Measurements from ENCODE around the gene PTPRB. TPM values are rescaled to one million over a fixed set of nuclear protein-coding genes. Genes with fewer than 3 reads are reported as not detected.

PTPRB gene
- total RNA-seq, 1 experiment from 2014 or later: not detected

GRCh38 chr12:70664465-70664881 is 27.2 kb upstream of the PTPRB start:
- no peaks in the 10 kb centered on the region for H3K4me1 ChIP-seq (ENCODE audit: low read length)
- H2AFZ ChIP-seq (ENCODE audit: low read length): no peak overlapping the region
- no peak overlapping the region for H3K9ac ChIP-seq (ENCODE audit: low read length)
- H3K27me3 ChIP-seq (ENCODE audit: low read length): no peaks in the 10 kb centered on the region
- H3K9me2 ChIP-seq (replicated peaks; ENCODE audit: insufficient read depth, low read length): no peaks in the 10 kb centered on the region
- H4K20me1 ChIP-seq (ENCODE audit: insufficient read depth, low read depth, low read length): no peaks in the 10 kb centered on the region
- H3K9me3 ChIP-seq (ENCODE audit: low read length): no peaks in the 10 kb centered on the region
- H3K4me3 ChIP-seq (ENCODE audit: low read length): no peak overlapping the region
- H3K79me2 ChIP-seq (ENCODE audit: low read length): no peaks in the 10 kb centered on the region
- no peak overlapping the region for H3K27ac ChIP-seq (ENCODE audit: low read length)
- DNase-seq: no peak
- no peak overlapping the region for H3K4me2 ChIP-seq (ENCODE audit: low read depth, low read length, poor library complexity, severe bottlenecking)
- H3K36me3 ChIP-seq (ENCODE audit: insufficient read depth, low read length): no peaks in the 10 kb centered on the region

GRCh38 chr12:70663838-70664237 is 26.6 kb upstream of the PTPRB start:
- Histone ChIP-seq H3K9me2 (replicated peaks; ENCODE audit: insufficient read depth, low read length) (no peaks in the 10 kb centered on the region), H2AFZ (ENCODE audit: low read length) (no peak overlapping the region), H3K36me3 (ENCODE audit: insufficient read depth, low read length) (no peaks in the 10 kb centered on the region), H3K27ac (ENCODE audit: low read length) (no peak overlapping the region), H4K20me1 (ENCODE audit: insufficient read depth, low read depth, low read length) (no peaks in the 10 kb centered on the region), H3K79me2 (ENCODE audit: low read length) (no peaks in the 10 kb centered on the region), H3K4me1 (ENCODE audit: low read length) (no peaks in the 10 kb centered on the region), H3K9ac (ENCODE audit: low read length) (no peak overlapping the region), H3K27me3 (ENCODE audit: low read length) (no peaks in the 10 kb centered on the region), H3K4me2 (ENCODE audit: low read depth, low read length, poor library complexity, severe bottlenecking) (no peak overlapping the region), H3K4me3 (ENCODE audit: low read length) (no peak overlapping the region), H3K9me3 (ENCODE audit: low read length) (no peaks in the 10 kb centered on the region)
- no peak for DNase-seq

- Histone ChIP-seq H4K20me1 (ENCODE audit: insufficient read depth, low read depth, low read length) (no peaks in the 10 kb centered on the region), H3K79me2 (ENCODE audit: low read length) (no peaks in the 10 kb centered on the region), H3K4me1 (ENCODE audit: low read length) (no peaks in the 10 kb centered on the region), H3K9me2 (replicated peaks; ENCODE audit: insufficient read depth, low read length) (no peaks in the 10 kb centered on the region), H3K9me3 (ENCODE audit: low read length) (no peaks in the 10 kb centered on the region), H3K9ac (ENCODE audit: low read length) (no peak overlapping the region), H3K27ac (ENCODE audit: low read length) (no peak overlapping the region), H3K36me3 (ENCODE audit: insufficient read depth, low read length) (no peaks in the 10 kb centered on the region), H3K4me3 (ENCODE audit: low read length) (no peak overlapping the region), H3K27me3 (ENCODE audit: low read length) (no peaks in the 10 kb centered on the region), H2AFZ (ENCODE audit: low read length) (no peak overlapping the region), H3K4me2 (ENCODE audit: low read depth, low read length, poor library complexity, severe bottlenecking) (no peak overlapping the region)
- no peak for DNase-seq
Observed at GRCh38 chr12:70661466-70662161, 24.4 kb upstream of the PTPRB start.

- no peaks in the 10 kb centered on the region for H3K4me1 ChIP-seq (ENCODE audit: low read length)
- no peaks in the 10 kb centered on the region for H3K9me3 ChIP-seq (ENCODE audit: low read length)
- no peak overlapping the region for H2AFZ ChIP-seq (ENCODE audit: low read length)
- H3K27ac ChIP-seq (ENCODE audit: low read length): no peak overlapping the region
- no peak for DNase-seq
- no peaks in the 10 kb centered on the region for H3K27me3 ChIP-seq (ENCODE audit: low read length)
- no peaks in the 10 kb centered on the region for H3K36me3 ChIP-seq (ENCODE audit: insufficient read depth, low read length)
- no peaks in the 10 kb centered on the region for H3K79me2 ChIP-seq (ENCODE audit: low read length)
- no peaks in the 10 kb centered on the region for H3K9me2 ChIP-seq (replicated peaks; ENCODE audit: insufficient read depth, low read length)
- no peaks in the 10 kb centered on the region for H4K20me1 ChIP-seq (ENCODE audit: insufficient read depth, low read depth, low read length)
- no peak overlapping the region for H3K4me2 ChIP-seq (ENCODE audit: low read depth, low read length, poor library complexity, severe bottlenecking)
- H3K4me3 ChIP-seq (ENCODE audit: low read length): no peak overlapping the region
- no peak overlapping the region for H3K9ac ChIP-seq (ENCODE audit: low read length)
Observed at GRCh38 chr12:70660620-70661219, 23.5 kb upstream of the PTPRB start.

- no peak overlapping the region for H3K27ac ChIP-seq (ENCODE audit: low read length)
- H3K9ac ChIP-seq (ENCODE audit: low read length): no peak overlapping the region
- H4K20me1 ChIP-seq (ENCODE audit: insufficient read depth, low read depth, low read length): no peaks in the 10 kb centered on the region
- H3K4me1 ChIP-seq (ENCODE audit: low read length): no peaks in the 10 kb centered on the region
- no peaks in the 10 kb centered on the region for H3K36me3 ChIP-seq (ENCODE audit: insufficient read depth, low read length)
- H3K4me2 ChIP-seq (ENCODE audit: low read depth, low read length, poor library complexity, severe bottlenecking): no peak overlapping the region
- no peaks in the 10 kb centered on the region for H3K27me3 ChIP-seq (ENCODE audit: low read length)
- no peaks in the 10 kb centered on the region for H3K9me2 ChIP-seq (replicated peaks; ENCODE audit: insufficient read depth, low read length)
- no peak overlapping the region for H2AFZ ChIP-seq (ENCODE audit: low read length)
- no peaks in the 10 kb centered on the region for H3K9me3 ChIP-seq (ENCODE audit: low read length)
- H3K4me3 ChIP-seq (ENCODE audit: low read length): no peak overlapping the region
- H3K79me2 ChIP-seq (ENCODE audit: low read length): no peaks in the 10 kb centered on the region
- no peak for DNase-seq
Observed at GRCh38 chr12:70660002-70660604, 22.9 kb upstream of the PTPRB start.

GRCh38 chr12:70659077-70659606 is 21.9 kb upstream of the PTPRB start:
- Histone ChIP-seq H3K27me3 (ENCODE audit: low read length) (no peaks in the 10 kb centered on the region), H3K9ac (ENCODE audit: low read length) (no peak overlapping the region), H3K4me3 (ENCODE audit: low read length) (no peak overlapping the region), H3K4me2 (ENCODE audit: low read depth, low read length, poor library complexity, severe bottlenecking) (no peak overlapping the region), H4K20me1 (ENCODE audit: insufficient read depth, low read depth, low read length) (no peaks in the 10 kb centered on the region), H3K4me1 (ENCODE audit: low read length) (no peaks in the 10 kb centered on the region), H3K9me3 (ENCODE audit: low read length) (no peaks in the 10 kb centered on the region), H3K27ac (ENCODE audit: low read length) (no peak overlapping the region), H3K9me2 (replicated peaks; ENCODE audit: insufficient read depth, low read length) (no peaks in the 10 kb centered on the region), H3K79me2 (ENCODE audit: low read length) (no peaks in the 10 kb centered on the region), H2AFZ (ENCODE audit: low read length) (no peak overlapping the region), H3K36me3 (ENCODE audit: insufficient read depth, low read length) (no peaks in the 10 kb centered on the region)
- DNase-seq: no peak

GRCh38 chr12:70657616-70658286 is 20.5 kb upstream of the PTPRB start:
- H3K9ac ChIP-seq (ENCODE audit: low read length): no peak overlapping the region
- no peak overlapping the region for H3K27ac ChIP-seq (ENCODE audit: low read length)
- no peaks in the 10 kb centered on the region for H3K9me2 ChIP-seq (replicated peaks; ENCODE audit: insufficient read depth, low read length)
- no peak overlapping the region for H3K4me3 ChIP-seq (ENCODE audit: low read length)
- H3K27me3 ChIP-seq (ENCODE audit: low read length): no peaks in the 10 kb centered on the region
- H3K4me1 ChIP-seq (ENCODE audit: low read length): no peaks in the 10 kb centered on the region
- no peak for DNase-seq
- no peak overlapping the region for H3K4me2 ChIP-seq (ENCODE audit: low read depth, low read length, poor library complexity, severe bottlenecking)
- H3K36me3 ChIP-seq (ENCODE audit: insufficient read depth, low read length): no peaks in the 10 kb centered on the region
- no peaks in the 10 kb centered on the region for H3K79me2 ChIP-seq (ENCODE audit: low read length)
- H3K9me3 ChIP-seq (ENCODE audit: low read length): no peaks in the 10 kb centered on the region
- H2AFZ ChIP-seq (ENCODE audit: low read length): no peak overlapping the region
- no peaks in the 10 kb centered on the region for H4K20me1 ChIP-seq (ENCODE audit: insufficient read depth, low read depth, low read length)

GRCh38 chr12:70652451-70652850 is 15.2 kb upstream of the PTPRB start:
- no peaks in the 10 kb centered on the region for H3K79me2 ChIP-seq (ENCODE audit: low read length)
- H3K4me2 ChIP-seq (ENCODE audit: low read depth, low read length, poor library complexity, severe bottlenecking): no peak overlapping the region
- no peaks in the 10 kb centered on the region for H4K20me1 ChIP-seq (ENCODE audit: insufficient read depth, low read depth, low read length)
- H2AFZ ChIP-seq (ENCODE audit: low read length): no peak overlapping the region
- H3K4me1 ChIP-seq (ENCODE audit: low read length): no peaks in the 10 kb centered on the region
- H3K27ac ChIP-seq (ENCODE audit: low read length): no peak overlapping the region
- no peaks in the 10 kb centered on the region for H3K9me2 ChIP-seq (replicated peaks; ENCODE audit: insufficient read depth, low read length)
- no peaks in the 10 kb centered on the region for H3K9me3 ChIP-seq (ENCODE audit: low read length)
- no peaks in the 10 kb centered on the region for H3K36me3 ChIP-seq (ENCODE audit: insufficient read depth, low read length)
- no peak for DNase-seq
- no peaks in the 10 kb centered on the region for H3K27me3 ChIP-seq (ENCODE audit: low read length)
- no peak overlapping the region for H3K9ac ChIP-seq (ENCODE audit: low read length)
- H3K4me3 ChIP-seq (ENCODE audit: low read length): no peak overlapping the region

Measured in Karpas-422 (cell line).